GM18511 (cell line): ENCODE results near the gene SUPT7L.

Experiments used
- ATAC-seq: cut with Tn5 transposase; IDR thresholded peaks from one replicate; pipeline ENCODE4 v1.9.1; 2021; ENCODE audit warnings: mild to moderate bottlenecking, moderate library complexity; ENCODE audit not compliant: unreplicated experiment

The SUPT7L gene

GRCh38 chr2:27663285-27664153 is at the start of gene SUPT7L, which contains the start of gene SLC4A1AP:
Gene SUPT7L, minus strand, starts transcription at chr2:27663614. Its CDS starts 1,422 bp downstream, at chr2:27662192.
Gene SLC4A1AP, plus strand, starts transcription at chr2:27663889. Its CDS starts 26 bp downstream, at chr2:27663915.
- peak; percentile 87 for ATAC-seq

GRCh38 chr2:27713201-27713600 is 49.8 kb upstream of the SUPT7L start:
- no peak for ATAC-seq

- no peak for ATAC-seq
Measured at GRCh38 chr2:27712522-27712921, 49.1 kb upstream of the SUPT7L start.

- no peak for ATAC-seq
Measured at GRCh38 chr2:27711804-27712203, 48.4 kb upstream of the SUPT7L start.

GRCh38 chr2:27710640-27711430 is 47.4 kb upstream of the SUPT7L start:
- no peak for ATAC-seq

GRCh38 chr2:27709960-27710575 is 46.7 kb upstream of the SUPT7L start:
- ATAC-seq, result no peak

GRCh38 chr2:27709326-27709725 is 45.9 kb upstream of the SUPT7L start:
- ATAC-seq, result no peak

GRCh38 chr2:27708666-27709065 is 45.3 kb upstream of the SUPT7L start:
- no peak for ATAC-seq

- no peak for ATAC-seq
Measured at GRCh38 chr2:27708257-27708654, 44.8 kb upstream of the SUPT7L start.

GRCh38 chr2:27707462-27708256 is 44.2 kb upstream of the SUPT7L start:
- ATAC-seq, result no peak

GRCh38 chr2:27705851-27706622 is 42.6 kb upstream of the SUPT7L start:
- no peak for ATAC-seq

GRCh38 chr2:27704342-27704876 is 41.0 kb upstream of the SUPT7L start:
- no peak for ATAC-seq

- no peak for ATAC-seq
Measured at GRCh38 chr2:27703638-27704341, 40.4 kb upstream of the SUPT7L start.

- no peak for ATAC-seq
Measured at GRCh38 chr2:27702302-27702701, 38.9 kb upstream of the SUPT7L start.

- ATAC-seq, result no peak
Measured at GRCh38 chr2:27701676-27702075, 38.3 kb upstream of the SUPT7L start.

GRCh38 chr2:27697660-27698059 is 34.2 kb upstream of the SUPT7L start:
- ATAC-seq, result no peak

- ATAC-seq, result no peak
Measured at GRCh38 chr2:27690052-27690451, 26.6 kb upstream of the SUPT7L start.

- no peak for ATAC-seq
Measured at GRCh38 chr2:27689424-27689823, 26.0 kb upstream of the SUPT7L start.

GRCh38 chr2:27687232-27687631 is 23.8 kb upstream of the SUPT7L start:
- ATAC-seq, result no peak
